Neural cell (in vitro differentiated cells): Measurements from ENCODE around the gene HJV. TPM values are rescaled to one million over a fixed set of nuclear protein-coding genes. Genes with fewer than 3 reads are reported as not detected.
A peak's percentile ranks its signal among the peaks of the same experiment; 100 is the strongest.
"Not testable (repeated sequence)": the region's sequence is repeated elsewhere in the genome, so short reads cannot be mapped to it uniquely, and the experiment has no call there.

Experiments
- H2AFZ ChIP-seq: fragments of 200-600, 300-800 bp; sonication (generic), shearing (Covaris generic); 2 replicates; pipeline ENCODE4 v1.6.0; 2014; ENCODE audit warnings: low read depth, mild to moderate bottlenecking, antibody characterized with exemption, low read length, moderate library complexity
- H3F3A ChIP-seq: fragments of 200-600 bp; shearing (Covaris generic); 2 replicates; pipeline ENCODE4 v1.6.1; 2016; ENCODE audit warnings: mild to moderate bottlenecking, moderate library complexity, mixed read lengths, antibody characterized with exemption, low read length; ENCODE audit not compliant: insufficient read depth, poor library complexity, severe bottlenecking
- H3K27ac ChIP-seq: fragments of 200-600, 300-800 bp; sonication (generic), shearing (Covaris generic); 2 replicates; pipeline ENCODE4 v1.5.1; 2014; ENCODE audit warnings: mild to moderate bottlenecking, low read length, moderate library complexity
- H3K27me3 ChIP-seq: fragments of 300-800, 200-600 bp; sonication (generic), shearing (Covaris generic); 2 replicates; pipeline ENCODE4 v1.6.0; 2014; ENCODE audit warnings: mild to moderate bottlenecking, low read depth, low read length, moderate library complexity; ENCODE audit not compliant: insufficient read depth
- H3K36me3 ChIP-seq: fragments of 300-800, 200-600 bp; sonication (generic), shearing (Covaris generic); 2 replicates; pipeline ENCODE4 v1.5.1; 2014; ENCODE audit warnings: mild to moderate bottlenecking, antibody characterized with exemption, low read length, moderate library complexity; ENCODE audit not compliant: insufficient read depth
- H3K4me2 ChIP-seq: fragments of 300-800, 200-600 bp; sonication (generic), shearing (Covaris generic); 2 replicates; pipeline ENCODE4 v1.6.0; 2014; ENCODE audit warnings: mild to moderate bottlenecking, low read length
- H3K4me3 ChIP-seq: fragments of 300-800, 200-600 bp; sonication (generic), shearing (Covaris generic); 2 replicates; pipeline ENCODE4 v1.5.1; 2014; ENCODE audit warnings: mild to moderate bottlenecking, low read length, moderate library complexity
- H3K79me2 ChIP-seq: fragments of 200-600 bp; shearing (Covaris generic); replicated peaks from 2 replicates; pipeline ENCODE4 v1.6.0; 2014; ENCODE audit warnings: mild to moderate bottlenecking, low read length, moderate library complexity; ENCODE audit not compliant: insufficient read depth
- H3K9ac ChIP-seq: fragments of 300-800, 200-600 bp; sonication (generic), shearing (Covaris generic); 2 replicates; pipeline ENCODE4 v1.6.1; 2016; ENCODE audit warnings: mild to moderate bottlenecking, low read length, mixed read lengths
- H3K9me2 ChIP-seq: fragments of 200-600 bp; shearing (Covaris generic); 2 replicates; pipeline ENCODE4 v1.6.1; 2016; ENCODE audit warnings: mild to moderate bottlenecking, low read length, mixed read lengths; ENCODE audit not compliant: insufficient read depth
- H3K9me3 ChIP-seq: fragments of 200-600, 300-800 bp; sonication (generic), shearing (Covaris generic); 2 replicates; pipeline ENCODE4 v1.6.1; 2016; ENCODE audit warnings: mild to moderate bottlenecking, mixed run types, low read length, moderate library complexity, mixed read lengths
- H4K20me1 ChIP-seq: fragments of 200-600 bp; shearing (Covaris generic); 2 replicates; pipeline ENCODE4 v1.6.1; 2016; ENCODE audit warnings: mild to moderate bottlenecking, mixed run types; ENCODE audit not compliant: insufficient read depth
- EP300 ChIP-seq: fragments of 450-650 bp; conservative IDR thresholded peaks from 2 replicates; pipeline ENCODE4 v1.6.1; 2014; ENCODE audit warnings: antibody characterized with exemption, mild to moderate bottlenecking, moderate library complexity; ENCODE audit not compliant: poor library complexity, severe bottlenecking
- EZH2 ChIP-seq: fragments of 200-600, 300-800 bp; shearing (Covaris generic), sonication (generic); IDR thresholded peaks from 2 replicates; pipeline ENCODE4 v1.6.1; 2014; ENCODE audit warnings: antibody characterized with exemption, low read length, borderline replicate concordance, mild to moderate bottlenecking; ENCODE audit not compliant: insufficient read depth, poor library complexity, severe bottlenecking
- MXI1 ChIP-seq: fragments of 450-650 bp; conservative IDR thresholded peaks from 2 replicates; pipeline ENCODE4 v1.6.1; 2014; ENCODE audit warnings: antibody characterized with exemption, mild to moderate bottlenecking; ENCODE audit not compliant: poor library complexity, severe bottlenecking
- POLR2AphosphoS5 ChIP-seq: IDR thresholded peaks from 2 replicates; pipeline ENCODE4 v1.6.1; 2012
- RAD21 ChIP-seq: fragments of 450-650 bp; conservative IDR thresholded peaks from 2 replicates; pipeline ENCODE4 v1.6.1; 2014; ENCODE audit warnings: antibody characterized with exemption, mild to moderate bottlenecking, moderate library complexity
- REST ChIP-seq: IDR thresholded peaks from 2 replicates; pipeline ENCODE4 v1.6.1; 2012; ENCODE audit warnings: borderline replicate concordance
- SMC3 ChIP-seq: fragments of 450-650 bp; conservative IDR thresholded peaks from 2 replicates; pipeline ENCODE4 v1.6.1; 2014; ENCODE audit warnings: antibody characterized with exemption, mild to moderate bottlenecking, moderate library complexity; ENCODE audit not compliant: poor library complexity
- TAF1 ChIP-seq: IDR thresholded peaks from 2 replicates; pipeline ENCODE4 v1.6.1; 2012; ENCODE audit warnings: low read depth
- polyA plus RNA-seq: library from polyadenylated mRNA; depleted of rRNA; stranded (reverse); fragments of >200 nt; gene quantifications from 2 replicates; pipeline ENCODE4 v1.2.3, GENCODE V29; 2014
- TF ChIP-seq, protein P1 (sequence below): fragments of 450-650 bp; IDR thresholded peaks from 2 replicates; pipeline ENCODE4 v1.5.1; 2014; ENCODE audit warnings: antibody characterized with exemption, mild to moderate bottlenecking, moderate library complexity; ENCODE audit not compliant: poor library complexity, severe bottlenecking

The HJV gene
- polyA plus RNA-seq, 1 donor from 2014 or later = not detected

- Histone ChIP-seq H3F3A (no peaks in the 10 kb centered on the region), H3K36me3 (no peaks in the 10 kb centered on the region), H3K9me3 (no peaks in the 10 kb centered on the region), H2AFZ (no peak overlapping the region), H3K9me2 (no peaks in the 10 kb centered on the region), H3K79me2 (no peaks in the 10 kb centered on the region), H4K20me1 (no peaks in the 10 kb centered on the region), H3K27me3 (no peaks in the 10 kb centered on the region), H3K9ac (peak overlapping the region; percentile 66), H3K4me3 (peak overlapping the region; percentile 61), H3K4me2 (peak overlapping the region; percentile 46), H3K27ac (peak overlapping the region; percentile 80)
- TF ChIP-seq MXI1 (no peak), RAD21 (no peak), POLR2AphosphoS5 (no peak), EZH2 (no peak), SMC3 (no peak), EP300 (no peak), REST (no peak), TAF1 (no peak)
- TF ChIP-seq, protein P1, sequence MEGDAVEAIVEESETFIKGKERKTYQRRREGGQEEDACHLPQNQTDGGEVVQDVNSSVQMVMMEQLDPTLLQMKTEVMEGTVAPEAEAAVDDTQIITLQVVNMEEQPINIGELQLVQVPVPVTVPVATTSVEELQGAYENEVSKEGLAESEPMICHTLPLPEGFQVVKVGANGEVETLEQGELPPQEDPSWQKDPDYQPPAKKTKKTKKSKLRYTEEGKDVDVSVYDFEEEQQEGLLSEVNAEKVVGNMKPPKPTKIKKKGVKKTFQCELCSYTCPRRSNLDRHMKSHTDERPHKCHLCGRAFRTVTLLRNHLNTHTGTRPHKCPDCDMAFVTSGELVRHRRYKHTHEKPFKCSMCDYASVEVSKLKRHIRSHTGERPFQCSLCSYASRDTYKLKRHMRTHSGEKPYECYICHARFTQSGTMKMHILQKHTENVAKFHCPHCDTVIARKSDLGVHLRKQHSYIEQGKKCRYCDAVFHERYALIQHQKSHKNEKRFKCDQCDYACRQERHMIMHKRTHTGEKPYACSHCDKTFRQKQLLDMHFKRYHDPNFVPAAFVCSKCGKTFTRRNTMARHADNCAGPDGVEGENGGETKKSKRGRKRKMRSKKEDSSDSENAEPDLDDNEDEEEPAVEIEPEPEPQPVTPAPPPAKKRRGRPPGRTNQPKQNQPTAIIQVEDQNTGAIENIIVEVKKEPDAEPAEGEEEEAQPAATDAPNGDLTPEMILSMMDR = no peak
Observed at GRCh38 chr1:146051452-146051851, 29.9 kb upstream of the HJV start.

DNA sequence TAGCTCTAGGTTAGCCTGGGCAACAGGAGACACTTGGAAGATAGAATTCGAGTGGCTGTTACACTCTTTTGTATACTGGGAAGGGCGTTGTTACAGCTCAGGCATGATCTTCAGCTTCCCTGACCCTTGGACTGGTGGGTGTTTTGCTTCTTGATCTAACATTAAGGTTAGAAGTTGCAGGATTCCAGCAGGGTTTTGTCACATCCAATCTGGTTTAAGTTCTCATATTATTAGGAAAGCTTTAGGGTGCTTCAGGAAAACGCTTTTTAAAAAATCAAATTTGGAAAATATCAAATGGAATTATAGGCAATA lies 29.1 kb upstream of the HJV start:
- not testable (repeated sequence) for H3K4me3 ChIP-seq, H3K27ac ChIP-seq, H3K79me2 ChIP-seq, H3F3A ChIP-seq, H3K36me3 ChIP-seq, H3K27me3 ChIP-seq, H3K9ac ChIP-seq, H4K20me1 ChIP-seq, H2AFZ ChIP-seq, H3K4me2 ChIP-seq, H3K9me2 ChIP-seq, H3K9me3 ChIP-seq

- H3K4me3 ChIP-seq, H3F3A ChIP-seq, H3K27me3 ChIP-seq, H4K20me1 ChIP-seq, H3K36me3 ChIP-seq, H3K9me3 ChIP-seq, H3K9ac ChIP-seq, H3K4me2 ChIP-seq, H3K9me2 ChIP-seq, H2AFZ ChIP-seq, H3K27ac ChIP-seq, H3K79me2 ChIP-seq: not testable (repeated sequence)
Observed at GRCh38 chr1:146049866-146050651, 28.5 kb upstream of the HJV start.
